Gastroesophageal sphincter (tissue), 3 donors: ENCODE data around the gene GPR35.

ENCODE experiments used
- POLR2A ChIP-seq, 2 donors: fragments of 450-650 bp; IDR thresholded peaks; one replicate each; pipeline ENCODE4 v1.6.1; 2017; ENCODE audit warnings: antibody characterized with exemption in 2 of 2, mild to moderate bottlenecking in 2 of 2, moderate library complexity in 1 of 2
- TF ChIP-seq, protein P1 (sequence below), 4 experiments: fragments of 200-600 bp in 2 of 4; fragments of 450-650 bp in 2 of 4; sonication (generic) in 1 of 4; IDR thresholded peaks; one replicate each; pipeline ENCODE4 v1.5.1; 2017 to 2019; ENCODE audit warnings: antibody characterized with exemption in 4 of 4, mild to moderate bottlenecking in 2 of 4, moderate library complexity in 2 of 4

DNA sequence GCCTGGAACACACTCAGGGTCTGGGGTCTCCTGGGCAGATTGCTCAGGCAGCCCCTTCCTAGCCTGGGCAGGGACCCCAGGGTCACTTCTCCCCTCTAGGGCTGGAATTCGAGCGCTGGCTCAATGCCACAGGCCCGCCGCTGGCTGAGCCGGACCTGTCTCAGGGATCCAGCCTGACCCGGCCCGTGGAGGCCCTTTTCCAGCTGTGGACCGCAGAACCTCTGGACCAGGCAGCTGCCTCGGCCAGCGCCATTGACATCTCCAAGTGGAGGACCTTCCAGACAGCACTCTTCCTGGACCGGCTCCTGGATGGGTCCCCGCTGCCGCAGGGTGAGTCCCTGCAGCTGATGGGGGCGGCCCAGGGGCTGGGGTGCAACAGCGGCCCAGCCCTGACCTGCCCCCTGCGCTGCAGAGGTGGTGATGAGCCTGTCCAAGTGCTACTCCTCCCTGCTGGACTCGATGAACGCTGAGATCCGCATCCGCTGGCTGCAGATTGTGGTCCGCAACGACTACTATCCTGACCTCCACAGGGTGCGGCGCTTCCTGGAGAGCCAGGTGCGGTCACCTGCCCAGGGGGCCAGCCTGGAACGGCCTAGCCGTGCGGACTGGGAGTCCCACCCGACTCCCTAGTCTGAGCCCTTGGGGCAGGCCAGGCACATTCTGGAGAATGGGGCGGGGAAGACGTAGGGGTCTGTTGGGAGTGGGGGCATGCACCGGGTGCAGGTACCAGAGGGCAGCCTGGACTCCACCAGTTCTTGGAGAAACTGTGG is 48.7 kb upstream of the GPR35 start:
- TF ChIP-seq, protein P1, sequence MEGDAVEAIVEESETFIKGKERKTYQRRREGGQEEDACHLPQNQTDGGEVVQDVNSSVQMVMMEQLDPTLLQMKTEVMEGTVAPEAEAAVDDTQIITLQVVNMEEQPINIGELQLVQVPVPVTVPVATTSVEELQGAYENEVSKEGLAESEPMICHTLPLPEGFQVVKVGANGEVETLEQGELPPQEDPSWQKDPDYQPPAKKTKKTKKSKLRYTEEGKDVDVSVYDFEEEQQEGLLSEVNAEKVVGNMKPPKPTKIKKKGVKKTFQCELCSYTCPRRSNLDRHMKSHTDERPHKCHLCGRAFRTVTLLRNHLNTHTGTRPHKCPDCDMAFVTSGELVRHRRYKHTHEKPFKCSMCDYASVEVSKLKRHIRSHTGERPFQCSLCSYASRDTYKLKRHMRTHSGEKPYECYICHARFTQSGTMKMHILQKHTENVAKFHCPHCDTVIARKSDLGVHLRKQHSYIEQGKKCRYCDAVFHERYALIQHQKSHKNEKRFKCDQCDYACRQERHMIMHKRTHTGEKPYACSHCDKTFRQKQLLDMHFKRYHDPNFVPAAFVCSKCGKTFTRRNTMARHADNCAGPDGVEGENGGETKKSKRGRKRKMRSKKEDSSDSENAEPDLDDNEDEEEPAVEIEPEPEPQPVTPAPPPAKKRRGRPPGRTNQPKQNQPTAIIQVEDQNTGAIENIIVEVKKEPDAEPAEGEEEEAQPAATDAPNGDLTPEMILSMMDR (IDR thresholded peaks at IDR 0.05): no peak
- no peak for TF ChIP-seq POLR2A (IDR thresholded peaks at IDR 0.05)
